MCF 10A (cell line): ENCODE measurements around the gene SOX10. TPM values are rescaled to one million over a fixed set of nuclear protein-coding genes. Genes with fewer than 3 reads are reported as not detected.

ENCODE experiments used
- BruUV-seq: library from RNA; stranded (reverse); fragments of 400-500 nt; replicated peaks from 2 replicates; lab custom pipeline; 2021; lab: Mats Ljungman, UMichigan
- CTCF ChIA-PET: fragments of 300-600 bp; sonication (Branson Sonifier 250); formaldehyde crosslinking; extraction: SDS; loops from one replicate; lab custom pipeline; 2021; ENCODE audit warnings: antibody characterized with exemption, inconsistent platforms; lab: Yijun Ruan, JAX
- POLR2A ChIA-PET: fragments of 300-600, 350-650 bp; sonication (Branson Sonifier 250); formaldehyde crosslinking; extraction: SDS; loops from one replicate; lab custom pipeline; 2020; ENCODE audit warnings: antibody characterized with exemption, inconsistent platforms; lab: Yijun Ruan, JAX
- DNase-seq: peaks from one replicate; pipeline ENCODE4 v3.0.0-alpha.2; 2018; ENCODE audit not compliant: unreplicated experiment
- H3K27ac Mint-ChIP-seq: one replicate; pipeline ENCODE4 v1.8.0; 2022; ENCODE audit warnings: mild to moderate bottlenecking, low read depth, mixed read lengths; ENCODE audit not compliant: unreplicated experiment
- H3K27me3 Mint-ChIP-seq: one replicate; pipeline ENCODE4 v1.8.0; 2022; ENCODE audit warnings: mixed read lengths; ENCODE audit not compliant: insufficient read depth, unreplicated experiment
- H3K36me3 Mint-ChIP-seq: one replicate; pipeline ENCODE4 v1.8.0; 2022; ENCODE audit warnings: mild to moderate bottlenecking, moderate library complexity, mixed read lengths; ENCODE audit not compliant: insufficient read depth, unreplicated experiment
- H3K4me1 Mint-ChIP-seq: one replicate; pipeline ENCODE4 v1.8.0; 2022; ENCODE audit warnings: mixed read lengths; ENCODE audit not compliant: insufficient read depth, unreplicated experiment
- H3K4me3 Mint-ChIP-seq: one replicate; pipeline ENCODE4 v1.8.0; 2022; ENCODE audit warnings: mild to moderate bottlenecking, moderate library complexity, mixed read lengths; ENCODE audit not compliant: unreplicated experiment
- H3K9me3 Mint-ChIP-seq: one replicate; pipeline ENCODE4 v1.8.0; 2022; ENCODE audit warnings: mixed read lengths; ENCODE audit not compliant: unreplicated experiment
- CTCF ChIP-seq: fragments of 200-600 bp; IDR thresholded peaks from one replicate; pipeline ENCODE4 v1.8.0; 2022; ENCODE audit warnings: antibody characterized with exemption, mild to moderate bottlenecking; ENCODE audit not compliant: unreplicated experiment
- intact Hi-C: fragments of 100-400 bp; cut with micrococcal nuclease; formaldehyde crosslinking; loops from 2 replicates; pipeline ENCODE4 v1.14.1; 2022
- total RNA-seq: library from RNA; stranded (reverse); gene quantifications from 2 replicates; pipeline ENCODE4 v1.2.3, GENCODE V29; 2022

Gene SOX10
- total RNA-seq, 1 experiment from 2014 or later: not detected

- intact Hi-C loops: no loop called here
- BruUV-seq: no TSS peak
Observed at GRCh38 chr22:37975153-37975552, 9.2 kb downstream of the SOX10 start.

GRCh38 chr22:37973271-37974170 lies 10.8 kb downstream of the SOX10 start:
- no peak overlapping the region for H3K27ac Mint-ChIP-seq
- H3K27me3 Mint-ChIP-seq: no peaks in the 10 kb centered on the region
- no peak for DNase-seq
- BruUV-seq: no TSS peak
- H3K9me3 Mint-ChIP-seq: no peaks in the 10 kb centered on the region
- POLR2A ChIA-PET: no interaction called here
- intact Hi-C loops: no loop called here
- TF ChIP-seq CTCF: no peak
- H3K4me1 Mint-ChIP-seq: no peaks in the 10 kb centered on the region
- peaks cover 15% of the 10 kb centered on the region for H3K36me3 Mint-ChIP-seq
- H3K4me3 Mint-ChIP-seq: no peak overlapping the region
- CTCF ChIA-PET: interaction anchor here (0.9 to 1.7 kb wide), 2 partner anchors 9 to 19 kb away, joined by 3 to 4 read pairs; no protein-coding TSS in a partner anchor

More at GRCh38 chr22:37975153-37975552, 9.2 kb downstream of the SOX10 start:
- Mint-ChIP-seq H3K4me3 (no peak overlapping the region), H3K9me3 (no peaks in the 10 kb centered on the region), H3K4me1 (no peaks in the 10 kb centered on the region), H3K27ac (no peak overlapping the region), H3K36me3 (peaks cover 6% of the 10 kb centered on the region), H3K27me3 (no peaks in the 10 kb centered on the region)
- CTCF ChIA-PET: interaction anchor here (1.1 to 2.6 kb wide), 2 partner anchors 9 to 77 kb away, joined by 3 to 11 read pairs; no protein-coding TSS in a partner anchor
- POLR2A ChIA-PET: interaction anchor here (0.6 to 0.7 kb wide), 2 partner anchors 10 to 22 kb away, joined by 3 read pairs; partner anchors contain the start of genes C22orf23 and POLR2F
- no peak for TF ChIP-seq CTCF
- DNase-seq: no peak

GRCh38 chr22:37972527-37972926 lies 11.8 kb downstream of the SOX10 start:
- no peak overlapping the region for H3K4me3 Mint-ChIP-seq
- H3K27ac Mint-ChIP-seq: no peak overlapping the region
- CTCF ChIA-PET: interaction anchor here (0.9 to 1.7 kb wide), 4 partner anchors 10 to 38 kb away, joined by 3 to 7 read pairs (median 4); no protein-coding TSS in a partner anchor
- no TSS peak for BruUV-seq
- no peak for TF ChIP-seq CTCF
- H3K27me3 Mint-ChIP-seq: no peaks in the 10 kb centered on the region
- H3K36me3 Mint-ChIP-seq: peaks cover 25% of the 10 kb centered on the region
- no peaks in the 10 kb centered on the region for H3K4me1 Mint-ChIP-seq
- intact Hi-C loops: no loop called here
- no peaks in the 10 kb centered on the region for H3K9me3 Mint-ChIP-seq
- no peak for DNase-seq
- POLR2A ChIA-PET: interaction anchor here (0.6 kb wide), 1 partner anchor 626 kb away, joined by 3 read pairs; no protein-coding TSS in a partner anchor
